ENCODE data around the gene RBM11.
"Not testable (repeated sequence)": the region's sequence is repeated elsewhere in the genome, so short reads cannot be mapped to it uniquely, and the experiment has no call there.

Gene RBM11, protein sequence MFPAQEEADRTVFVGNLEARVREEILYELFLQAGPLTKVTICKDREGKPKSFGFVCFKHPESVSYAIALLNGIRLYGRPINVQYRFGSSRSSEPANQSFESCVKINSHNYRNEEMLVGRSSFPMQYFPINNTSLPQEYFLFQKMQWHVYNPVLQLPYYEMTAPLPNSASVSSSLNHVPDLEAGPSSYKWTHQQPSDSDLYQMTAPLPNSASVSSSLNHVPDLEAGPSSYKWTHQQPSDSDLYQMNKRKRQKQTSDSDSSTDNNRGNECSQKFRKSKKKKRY

DNA sequence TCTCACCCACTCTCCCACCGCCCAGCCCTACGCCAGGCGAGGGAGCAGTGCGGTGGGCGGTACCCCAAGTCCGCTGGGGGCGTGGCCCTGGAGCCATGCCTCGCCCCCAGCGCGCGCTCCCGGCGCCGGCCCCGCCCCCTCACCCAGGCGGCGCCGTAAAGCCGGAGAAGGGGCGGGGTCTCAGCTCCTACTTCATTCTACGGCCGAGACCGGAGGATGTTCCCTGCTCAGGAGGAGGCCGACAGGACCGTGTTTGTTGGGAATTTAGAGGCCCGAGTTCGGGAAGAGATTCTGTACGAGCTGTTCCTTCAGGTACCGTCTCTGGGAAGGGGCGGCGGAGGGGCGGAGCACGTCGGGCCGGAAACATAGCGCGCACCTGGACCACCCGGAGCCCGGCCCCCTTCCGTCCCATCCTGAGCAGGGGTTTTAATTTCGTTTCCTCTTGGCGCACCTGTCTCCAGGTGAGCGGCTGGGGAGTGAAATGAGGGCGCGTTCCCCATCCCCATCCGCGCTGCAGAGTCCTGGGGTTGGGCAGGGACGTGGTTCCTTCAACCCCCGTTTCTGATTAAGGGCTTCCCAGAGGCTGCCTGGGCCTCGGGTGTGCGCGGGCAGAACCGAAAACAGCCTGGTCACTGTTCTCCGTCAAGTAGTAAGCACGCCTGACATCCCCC lies at the start of gene RBM11:
TSS of gene RBM11 (plus strand) at position 187 of the 671 bp plus-strand sequence. CDS start at position 217, 30 bp downstream.
- in situ Hi-C loops (cut with MboI; ENCODE audit: low sequenced_read_pairs): no loop called here

DNA sequence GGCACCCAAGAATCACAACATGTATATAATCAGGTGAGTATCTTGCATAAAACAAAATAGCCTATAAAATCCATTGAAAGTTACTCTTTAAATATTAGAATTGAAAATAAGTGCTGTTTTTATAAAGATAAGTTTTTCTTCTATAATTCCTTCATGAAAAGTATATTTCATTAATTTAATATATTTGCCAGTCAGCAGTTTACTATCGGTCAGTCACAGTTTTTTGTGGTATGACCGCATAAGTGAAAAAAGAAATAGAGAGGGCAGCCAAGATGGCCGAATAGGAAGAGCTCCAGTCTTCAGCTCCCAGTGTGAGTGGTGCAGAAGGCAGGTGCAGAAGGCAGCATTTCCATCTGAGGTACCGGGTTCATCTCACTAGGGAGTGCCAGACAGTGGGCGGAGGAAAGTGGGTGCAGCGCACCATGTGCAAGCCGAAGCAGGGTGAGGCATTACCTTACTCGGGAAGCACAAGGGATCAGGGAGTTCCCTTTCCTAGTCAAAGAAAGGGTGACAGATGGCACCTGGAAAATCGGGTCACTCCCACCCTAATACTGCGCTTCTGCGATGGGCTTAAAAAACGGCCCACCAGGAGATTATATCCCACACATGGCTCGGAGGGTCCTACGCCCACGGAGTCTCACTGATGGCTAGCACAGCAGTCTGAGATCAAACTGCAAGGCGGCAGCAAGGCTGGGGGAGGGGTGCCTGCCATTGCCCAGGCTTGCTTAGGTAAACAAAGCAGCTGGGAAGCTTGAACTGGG lies 49.3 kb upstream of the RBM11 start:
- in situ Hi-C loops (cut with MboI; ENCODE audit: low sequenced_read_pairs): not testable (repeated sequence)

DNA sequence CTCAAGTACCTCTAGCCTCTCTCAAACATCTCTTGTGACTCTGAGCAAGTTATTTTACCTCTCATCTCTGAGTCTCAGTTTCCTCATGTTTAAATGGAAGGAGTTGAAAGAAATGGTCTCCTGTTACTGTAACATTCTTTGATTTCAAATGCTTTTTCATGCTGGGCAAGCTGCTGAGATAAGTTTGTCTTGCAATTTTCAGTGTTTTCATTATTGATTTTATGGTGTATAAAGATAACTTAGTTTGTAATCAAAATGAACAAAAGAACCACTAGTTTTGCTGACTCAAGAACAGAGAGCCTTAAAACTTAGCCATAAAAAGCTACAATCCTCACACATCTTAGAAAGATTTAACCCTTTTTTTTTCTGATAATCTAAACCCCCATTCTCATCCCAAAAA lies 9.7 kb upstream of the RBM11 start:
- in situ Hi-C loops (cut with MboI; ENCODE audit: low sequenced_read_pairs): no loop called here

DNA sequence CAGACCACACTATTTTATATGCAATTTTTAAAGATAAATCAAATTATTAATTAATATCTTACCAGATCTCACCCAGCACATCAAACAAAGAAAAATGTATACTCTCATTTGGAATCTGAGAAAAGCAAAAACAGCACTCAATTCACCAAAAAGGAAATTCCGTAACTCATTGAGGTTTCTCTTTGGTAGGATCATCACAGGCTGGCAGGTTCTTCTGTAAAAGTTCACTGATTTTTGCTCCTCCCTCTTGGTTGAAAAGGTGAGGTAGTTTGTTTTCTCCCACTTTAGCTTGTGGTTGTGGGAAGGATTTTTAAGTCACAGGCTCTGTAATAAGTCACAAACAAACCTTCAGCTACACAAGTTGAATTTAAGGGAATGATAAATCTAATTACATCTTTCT lies 5.2 kb upstream of the RBM11 start, which contains the start of gene LIPI:
TSS of gene LIPI (minus strand) at position 218 of the 400 bp plus-strand sequence. CDS start at position 108, 110 bp downstream.
- in situ Hi-C loops (cut with MboI; ENCODE audit: low sequenced_read_pairs): no loop called here

DNA sequence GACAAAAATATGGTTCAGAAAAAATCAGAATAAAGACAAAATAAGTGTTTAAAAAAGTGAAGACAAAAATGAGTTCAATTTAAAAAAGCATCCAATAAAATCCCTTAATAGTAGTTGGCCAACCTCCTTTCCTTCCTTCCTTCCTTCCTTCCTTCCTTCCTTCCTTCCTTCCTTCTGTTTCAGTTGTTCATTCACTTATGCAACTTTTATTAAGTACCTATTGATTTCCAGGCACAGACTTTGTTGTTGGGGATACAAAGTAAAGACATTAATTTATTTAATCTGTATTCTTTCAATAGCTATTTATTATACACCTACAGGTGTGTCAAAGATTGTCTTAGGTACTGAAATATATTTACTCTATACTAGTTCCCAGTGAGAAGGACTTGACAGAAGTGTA lies 2.8 kb upstream of the RBM11 start:
- in situ Hi-C loops (cut with MboI; ENCODE audit: low sequenced_read_pairs): no loop called here

DNA sequence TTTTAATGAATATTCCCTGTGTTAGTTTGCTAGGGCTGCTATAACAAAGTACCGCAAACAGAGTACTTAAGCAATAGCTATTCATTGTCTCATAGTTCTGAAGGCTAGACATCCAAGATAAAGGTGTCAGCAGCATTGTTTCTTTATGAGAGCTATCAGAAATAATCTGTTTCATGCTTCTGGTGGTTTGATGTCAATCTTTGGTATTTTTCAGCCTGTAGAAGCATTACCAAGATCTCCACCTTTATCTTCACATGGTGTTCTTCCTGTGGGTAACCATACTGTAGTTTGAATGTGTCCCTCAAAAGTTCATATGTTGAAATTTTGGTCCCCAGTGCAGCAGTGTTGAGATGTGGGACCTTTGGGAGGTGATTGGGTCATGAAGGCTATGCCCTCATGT lies 7.4 kb downstream of the RBM11 start:
- in situ Hi-C loops (cut with MboI; ENCODE audit: low sequenced_read_pairs): no loop called here

DNA sequence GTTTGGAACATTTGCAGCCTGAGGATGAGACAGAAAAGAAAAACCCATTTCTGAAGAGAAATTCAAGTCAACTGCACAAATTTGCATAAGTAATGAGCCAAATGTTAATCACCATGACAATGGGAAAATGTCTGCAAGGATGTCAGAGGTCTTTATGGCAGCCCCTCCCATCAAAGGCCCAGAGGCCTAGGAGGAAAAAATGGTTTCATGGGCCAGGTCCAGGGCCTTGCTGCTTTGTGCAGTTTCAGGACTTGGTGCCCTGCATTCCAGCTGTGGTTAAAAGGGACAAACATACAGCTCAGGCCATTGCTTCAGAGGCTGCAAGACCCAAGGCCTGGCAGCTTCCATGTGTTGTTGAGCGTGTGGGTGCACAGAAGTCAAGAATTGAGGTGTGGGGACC lies 13.4 kb downstream of the RBM11 start:
- in situ Hi-C loops (cut with MboI; ENCODE audit: low sequenced_read_pairs): no loop called here

DNA sequence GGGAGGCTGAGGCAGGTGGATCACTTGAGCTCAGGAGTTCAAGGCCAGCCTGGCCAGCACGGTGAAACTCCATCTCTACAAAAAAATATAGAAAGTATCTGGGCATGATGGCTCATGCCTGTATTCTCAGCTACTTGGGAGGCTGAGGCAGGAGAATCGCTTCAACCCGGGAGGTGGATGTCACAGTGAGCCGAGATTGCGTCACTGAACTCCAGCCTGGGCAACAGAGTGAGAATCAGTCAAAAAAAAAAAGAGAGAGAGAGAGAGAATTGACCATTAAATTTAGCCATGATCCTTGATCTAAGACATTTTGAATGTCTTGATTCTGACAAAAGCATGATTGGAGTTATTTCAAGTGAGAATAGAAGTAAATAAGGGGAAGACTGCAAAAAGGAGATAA lies 19.1 kb downstream of the RBM11 start:
- in situ Hi-C loops (cut with MboI; ENCODE audit: low sequenced_read_pairs): no loop called here

DNA sequence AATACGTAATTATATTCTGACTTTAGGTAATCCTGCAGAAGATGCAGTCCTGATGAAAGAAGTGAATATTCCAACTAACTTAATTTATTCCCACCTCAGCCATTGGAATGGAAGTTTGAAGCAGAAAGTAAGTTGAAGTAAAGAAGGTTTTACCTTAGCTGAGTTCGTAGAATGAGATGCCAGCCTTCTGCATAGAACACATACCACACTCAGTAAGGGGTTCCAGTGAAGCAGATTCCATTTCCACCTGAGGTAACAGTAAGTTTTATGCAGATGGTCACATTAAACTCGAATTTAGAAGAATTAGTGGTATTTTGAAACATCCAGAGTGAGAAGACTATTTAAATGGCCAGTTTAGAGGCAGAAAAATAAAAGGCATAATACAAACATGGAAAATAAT lies 20.2 kb downstream of the RBM11 start:
- in situ Hi-C loops (cut with MboI; ENCODE audit: low sequenced_read_pairs): no loop called here

DNA sequence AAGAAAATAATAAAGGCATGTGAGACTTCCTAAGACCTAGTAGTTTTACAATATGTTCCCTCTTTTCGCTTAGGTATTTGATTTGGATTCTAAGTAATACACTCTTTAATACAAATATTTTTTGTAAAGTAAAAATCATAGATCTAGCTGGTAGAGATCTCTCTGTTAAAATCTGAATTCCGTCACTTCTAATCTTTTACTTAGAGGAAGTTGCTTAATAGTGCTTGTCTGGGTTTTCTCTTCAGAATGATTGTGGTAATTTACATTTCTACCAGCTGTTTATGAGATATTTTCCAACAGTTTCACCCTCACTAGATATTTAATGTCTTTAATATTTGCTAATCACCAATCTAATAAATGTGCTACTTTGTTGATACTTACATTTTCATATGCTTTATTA lies 23.3 kb downstream of the RBM11 start:
- in situ Hi-C loops (cut with MboI; ENCODE audit: low sequenced_read_pairs): no loop called here

DNA sequence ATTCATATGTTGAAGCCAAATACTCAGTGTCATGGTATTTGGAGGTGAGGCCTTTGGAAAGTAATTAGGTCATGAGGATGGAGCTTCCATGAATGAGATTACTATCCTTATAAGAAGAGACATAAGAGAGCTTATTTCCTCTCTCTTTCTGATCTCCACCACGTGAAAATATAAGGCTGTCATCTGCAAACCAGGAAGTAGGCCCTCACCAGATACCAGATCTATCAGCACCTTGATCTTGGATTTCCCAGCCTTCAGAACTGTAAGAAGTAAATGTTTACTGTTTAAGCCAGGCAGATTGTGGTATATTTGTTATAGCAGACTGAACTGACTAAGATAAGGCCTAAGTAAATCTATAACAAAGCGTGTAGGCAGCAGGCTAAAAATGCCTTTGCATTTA lies 25.3 kb downstream of the RBM11 start:
- in situ Hi-C loops (cut with MboI; ENCODE audit: low sequenced_read_pairs): no loop called here

DNA sequence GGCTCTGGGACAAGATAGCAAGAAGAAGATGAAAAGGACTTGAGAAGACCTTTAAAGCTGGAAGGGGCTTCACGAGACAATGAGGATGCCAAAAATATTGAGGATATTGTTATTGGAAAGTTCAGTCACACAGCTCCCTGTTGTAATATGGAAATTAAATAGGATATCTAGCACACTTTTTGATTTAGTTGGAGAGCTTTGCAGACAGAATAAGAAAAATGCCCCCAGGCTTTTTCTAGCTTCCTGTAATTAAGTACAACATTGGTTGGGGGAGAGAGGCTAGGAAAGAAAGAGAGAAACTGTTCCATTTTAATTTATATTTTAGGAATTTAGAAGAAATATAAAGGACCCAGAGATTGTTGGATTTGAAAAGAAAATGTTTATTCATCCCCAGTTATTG lies 27.5 kb downstream of the RBM11 start:
- in situ Hi-C loops (cut with MboI; ENCODE audit: low sequenced_read_pairs): no loop called here

DNA sequence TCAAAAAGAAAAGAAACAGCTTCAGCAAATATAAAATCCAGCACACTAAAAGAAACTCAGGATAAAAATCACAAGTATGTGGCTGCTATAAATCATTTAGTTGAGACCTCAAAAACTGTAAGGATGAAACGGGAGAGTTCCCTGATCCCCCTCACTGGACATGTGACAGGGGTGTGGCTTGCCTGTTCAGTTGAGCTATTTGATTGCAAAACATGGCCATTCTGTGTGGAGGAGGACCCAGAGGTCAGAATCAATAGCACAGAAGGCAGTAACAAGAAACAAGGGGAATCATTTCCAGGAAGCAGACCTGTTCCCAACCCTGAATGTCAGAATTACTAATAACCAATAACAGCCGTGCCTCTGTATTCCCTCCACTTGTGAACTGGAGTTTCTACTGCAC lies 27.9 kb downstream of the RBM11 start:
- in situ Hi-C loops (cut with MboI; ENCODE audit: low sequenced_read_pairs): no loop called here

DNA sequence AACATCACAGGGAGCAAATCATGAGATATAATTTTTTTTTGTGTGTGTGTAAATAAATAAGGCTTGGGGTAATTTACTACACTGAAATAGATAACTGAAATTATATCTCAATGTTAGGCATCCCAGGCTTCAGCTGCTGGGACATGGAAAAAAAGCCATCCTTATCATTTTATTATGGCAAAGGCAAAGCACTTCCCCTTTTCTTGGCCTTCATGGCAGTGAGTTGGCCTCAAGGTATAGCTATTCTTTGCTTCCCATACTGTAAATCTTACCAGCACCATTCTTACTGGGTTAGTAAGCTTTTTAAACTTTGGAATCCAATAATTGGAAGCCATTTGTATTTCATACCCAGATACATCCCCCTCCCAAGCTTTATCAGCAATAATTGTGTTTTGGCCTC lies 29.0 kb downstream of the RBM11 start:
- in situ Hi-C loops (cut with MboI; ENCODE audit: low sequenced_read_pairs): no loop called here

DNA sequence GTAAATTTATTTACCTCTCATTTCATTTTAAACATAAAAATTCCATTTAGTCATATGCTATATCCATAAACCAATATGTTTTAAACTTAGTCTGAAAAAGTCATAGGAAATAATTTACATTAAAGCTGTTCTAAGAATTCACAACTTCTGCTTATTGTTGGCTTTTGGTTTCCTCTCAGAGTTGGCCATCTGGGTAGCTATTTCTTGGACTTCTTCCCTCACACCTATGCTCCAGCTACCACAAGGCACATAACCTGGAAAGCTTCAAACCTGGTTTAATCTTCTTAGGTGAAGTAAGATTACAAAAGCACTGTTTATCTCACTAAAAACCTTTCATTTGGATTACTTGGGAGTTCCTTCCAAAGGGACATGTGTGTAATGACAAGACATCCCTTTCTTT lies 29.8 kb downstream of the RBM11 start:
- in situ Hi-C loops (cut with MboI; ENCODE audit: low sequenced_read_pairs): no loop called here

DNA sequence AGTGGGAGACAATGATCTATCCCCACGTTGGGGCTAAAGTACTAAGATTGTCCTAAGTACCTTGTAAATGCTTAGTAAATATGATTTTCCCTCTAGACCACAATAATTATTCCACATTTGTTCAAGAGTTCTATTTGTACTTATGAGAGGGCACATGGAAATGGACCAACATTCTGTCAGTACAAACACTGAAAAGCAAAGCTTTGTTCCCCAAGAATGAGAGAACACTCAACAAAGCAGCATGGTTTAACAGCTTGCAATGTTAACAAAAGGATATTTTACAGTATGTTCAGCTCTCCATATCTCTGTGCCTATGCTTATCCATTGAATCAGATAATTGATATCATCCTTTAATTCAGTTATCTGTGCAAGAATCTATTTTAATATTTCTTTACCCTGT lies 35.4 kb downstream of the RBM11 start:
- in situ Hi-C loops (cut with MboI; ENCODE audit: low sequenced_read_pairs): loop anchor here (25.0 kb wide), 1 partner anchor 1236 kb away; no protein-coding TSS in a partner anchor

DNA sequence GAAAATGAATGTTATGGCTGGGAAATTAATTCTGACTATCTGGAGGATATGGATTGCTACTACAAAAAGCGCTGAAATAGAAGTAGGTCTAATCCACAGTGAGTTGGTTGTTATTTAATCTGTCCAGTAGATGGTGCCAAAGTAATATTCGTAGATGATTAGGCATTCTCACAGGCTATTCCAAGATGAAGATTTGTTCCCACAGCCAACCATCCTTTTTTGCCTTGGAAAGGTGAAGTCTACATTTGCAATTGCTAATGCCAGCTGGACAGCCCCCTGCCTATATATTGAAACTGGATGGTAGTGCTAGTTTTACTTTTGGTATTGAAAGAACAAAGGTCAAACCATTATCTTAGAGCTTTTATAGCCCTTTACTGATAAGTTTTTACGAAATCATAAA lies 43.8 kb downstream of the RBM11 start:
- in situ Hi-C loops (cut with MboI; ENCODE audit: low sequenced_read_pairs): loop anchor here (25.0 kb wide), 1 partner anchor 1228 kb away; no protein-coding TSS in a partner anchor

DNA sequence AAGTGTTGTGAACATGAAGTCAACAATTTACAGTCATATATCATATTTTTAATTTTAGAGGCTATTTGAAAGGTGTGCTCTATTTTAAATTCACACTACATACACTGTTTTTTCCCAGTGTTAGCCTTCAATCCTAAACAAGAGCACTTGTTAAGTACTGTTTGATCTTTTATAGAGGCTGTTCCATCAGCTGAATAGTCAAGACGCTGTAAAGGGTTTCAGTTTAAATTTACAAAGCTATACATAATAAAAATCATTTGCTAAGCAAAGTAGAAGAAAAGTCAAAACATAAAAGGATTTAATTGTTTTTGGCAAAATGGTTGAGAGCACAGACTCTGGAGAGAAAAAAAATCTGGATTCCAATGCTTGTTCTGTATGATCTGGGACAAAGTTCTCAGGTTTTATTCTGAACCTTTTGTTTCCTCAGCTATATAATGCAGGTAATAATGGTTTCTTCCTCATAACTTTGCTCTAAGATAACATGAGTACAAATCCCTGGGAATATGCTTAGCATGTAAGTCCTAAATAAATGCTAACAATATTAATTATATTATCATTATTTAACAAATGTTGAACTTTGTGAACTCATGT lies 44.3 kb downstream of the RBM11 start:
- in situ Hi-C loops (cut with MboI; ENCODE audit: low sequenced_read_pairs): loop anchor here (25.0 kb wide), 1 partner anchor 1227 kb away; no protein-coding TSS in a partner anchor

DNA sequence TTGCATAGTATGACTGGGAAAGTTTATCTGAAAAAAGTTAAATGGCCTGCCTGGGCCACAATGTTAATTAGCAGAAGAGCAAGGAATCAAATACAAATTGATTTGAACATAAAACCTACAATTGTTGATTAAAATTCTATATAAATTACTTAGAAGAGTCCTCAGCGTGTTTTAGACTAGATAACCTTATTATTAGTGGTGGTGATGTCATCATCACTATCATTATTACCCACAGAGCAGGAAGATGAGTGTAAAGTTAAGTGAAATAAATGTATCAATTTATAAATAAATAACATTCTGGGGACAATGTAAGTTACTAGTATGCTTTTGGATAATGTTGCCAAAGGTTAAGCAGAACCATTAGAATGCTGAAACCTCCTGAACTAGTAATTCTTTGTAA lies 46.1 kb downstream of the RBM11 start:
- in situ Hi-C loops (cut with MboI; ENCODE audit: low sequenced_read_pairs): loop anchor here (25.0 kb wide), 1 partner anchor 1225 kb away; no protein-coding TSS in a partner anchor

DNA sequence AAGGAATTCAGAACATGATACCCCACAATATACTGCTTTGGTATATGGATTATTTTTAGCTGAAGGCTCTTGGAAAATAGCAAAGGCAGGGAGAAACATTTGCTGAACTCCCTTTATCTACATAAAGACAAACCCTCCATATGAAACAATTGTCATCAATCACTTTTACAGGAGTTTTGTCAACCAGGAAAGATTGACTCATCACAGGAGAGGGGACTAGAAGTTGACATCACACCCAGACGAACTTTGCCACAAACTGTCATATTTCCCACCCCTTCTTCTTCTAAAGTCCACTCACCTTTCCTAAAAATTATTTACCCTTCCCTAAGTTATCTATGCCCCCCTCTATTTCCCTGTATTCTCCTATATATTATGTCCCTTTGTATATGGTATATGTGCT lies 47.9 kb downstream of the RBM11 start:
- in situ Hi-C loops (cut with MboI; ENCODE audit: low sequenced_read_pairs): loop anchor here (25.0 kb wide), 1 partner anchor 1223 kb away; no protein-coding TSS in a partner anchor

DNA sequence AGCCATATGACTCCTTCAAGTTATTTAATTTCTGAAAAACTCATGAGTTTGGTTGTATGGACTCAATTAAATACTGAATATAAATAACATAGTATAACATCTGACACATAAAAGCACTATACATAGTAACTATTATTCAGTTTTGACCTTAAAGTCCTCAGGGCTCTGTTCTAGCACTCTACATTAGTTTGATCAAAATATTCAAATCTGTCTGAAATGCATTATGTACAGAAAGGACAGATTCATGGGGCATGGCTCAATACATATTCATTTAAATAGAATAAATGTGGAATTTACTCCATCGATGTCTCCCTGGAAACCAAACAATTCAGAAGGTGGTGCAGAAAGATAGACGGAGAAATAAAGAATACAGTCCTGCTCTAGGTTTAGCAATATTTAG lies 49.1 kb downstream of the RBM11 start:
- in situ Hi-C loops (cut with MboI; ENCODE audit: low sequenced_read_pairs): loop anchor here (25.0 kb wide), 1 partner anchor 1222 kb away; no protein-coding TSS in a partner anchor
